GM18909 (cell line): ENCODE measurements around the gene MRPL51.
"Not testable (repeated sequence)": the region's sequence is repeated elsewhere in the genome, so short reads cannot be mapped to it uniquely, and the experiment has no call there.

Experiments
- ATAC-seq: cut with Tn5 transposase; IDR thresholded peaks from one replicate; pipeline ENCODE4 v1.9.1; 2021; ENCODE audit warnings: mild to moderate bottlenecking; ENCODE audit not compliant: unreplicated experiment, poor library complexity

Gene MRPL51

GRCh38 chr12:6532051-6532926 lies 39.2 kb upstream of the MRPL51 start:
- ATAC-seq = no peak

GRCh38 chr12:6530576-6531260 lies 37.7 kb upstream of the MRPL51 start:
- no peak for ATAC-seq

- no peak for ATAC-seq
Observed at GRCh38 chr12:6529291-6529737, 36.3 kb upstream of the MRPL51 start.

- ATAC-seq = no peak
Observed at GRCh38 chr12:6528539-6529235, 35.6 kb upstream of the MRPL51 start.

- ATAC-seq = no peak
Observed at GRCh38 chr12:6527711-6528110, 34.6 kb upstream of the MRPL51 start.

- ATAC-seq = no peak
Observed at GRCh38 chr12:6526766-6527525, 33.9 kb upstream of the MRPL51 start.

- ATAC-seq = no peak
Observed at GRCh38 chr12:6526201-6526600, 33.1 kb upstream of the MRPL51 start.

GRCh38 chr12:6524648-6525047 lies 31.6 kb upstream of the MRPL51 start:
- no peak for ATAC-seq

- ATAC-seq = no peak
Observed at GRCh38 chr12:6523708-6524107, 30.6 kb upstream of the MRPL51 start.

- no peak for ATAC-seq
Observed at GRCh38 chr12:6522193-6522592, 29.1 kb upstream of the MRPL51 start.

GRCh38 chr12:6520186-6520585 lies 27.1 kb upstream of the MRPL51 start:
- no peak for ATAC-seq

GRCh38 chr12:6508087-6508486 lies 15.0 kb upstream of the MRPL51 start:
- no peak for ATAC-seq

- ATAC-seq = no peak
Observed at GRCh38 chr12:6507102-6507998, 14.3 kb upstream of the MRPL51 start.

- ATAC-seq = no peak
Observed at GRCh38 chr12:6500466-6500865, 7.4 kb upstream of the MRPL51 start.

GRCh38 chr12:6497291-6497690 lies 4.2 kb upstream of the MRPL51 start:
- not testable (repeated sequence) for ATAC-seq

- no peak for ATAC-seq
Observed at GRCh38 chr12:6494968-6495367, 1.9 kb upstream of the MRPL51 start.

- ATAC-seq = no peak
Observed at GRCh38 chr12:6494258-6494743, 1.2 kb upstream of the MRPL51 start.

- ATAC-seq = peak; percentile 89
Observed at GRCh38 chr12:6493497-6494257, 615 bp upstream of the MRPL51 start, which contains the start of gene NCAPD2. TSS of gene NCAPD2 (plus strand) at chr12:6494102. CDS start at chr12:6495099, 997 bp downstream.
